Muscle layer of colon (tissue), 2 donors: Measurements from ENCODE around the gene RNF2.

Experiments
- H3K27ac ChIP-seq: one replicate; pipeline ENCODE4 v1.7.0; 2013; ENCODE audit warnings: low read depth, mild to moderate bottlenecking, low read length, moderate library complexity
- H3K27me3 ChIP-seq, 2 donors: one replicate each; pipeline ENCODE4 v1.7.0; 2013; ENCODE audit warnings: low read length in 2 of 2, mild to moderate bottlenecking in 2 of 2; ENCODE audit not compliant: insufficient read depth in 2 of 2, control insufficient read depth in 1 of 2
- H3K36me3 ChIP-seq: one replicate; pipeline ENCODE4 v1.7.0; 2013; ENCODE audit warnings: mild to moderate bottlenecking, low read length; ENCODE audit not compliant: insufficient read depth
- H3K4me1 ChIP-seq: one replicate; pipeline ENCODE4 v1.7.0; 2013; ENCODE audit warnings: mild to moderate bottlenecking, low read length; ENCODE audit not compliant: insufficient read depth
- H3K4me3 ChIP-seq, 2 donors: one replicate each; pipeline ENCODE4 v1.7.0; 2013; ENCODE audit warnings: low read length in 2 of 2, low read depth in 1 of 2, mild to moderate bottlenecking in 1 of 2, moderate library complexity in 1 of 2
- H3K9ac ChIP-seq: one replicate; pipeline ENCODE4 v1.7.0; 2013; ENCODE audit warnings: low read length
- H3K9me3 ChIP-seq: one replicate; pipeline ENCODE4 v1.7.0; 2013; ENCODE audit warnings: mild to moderate bottlenecking, low read length
- donor health status: abdominal sarcoma.
- donor health status: Adenocarcinoma of cecum.

The RNF2 gene

DNA sequence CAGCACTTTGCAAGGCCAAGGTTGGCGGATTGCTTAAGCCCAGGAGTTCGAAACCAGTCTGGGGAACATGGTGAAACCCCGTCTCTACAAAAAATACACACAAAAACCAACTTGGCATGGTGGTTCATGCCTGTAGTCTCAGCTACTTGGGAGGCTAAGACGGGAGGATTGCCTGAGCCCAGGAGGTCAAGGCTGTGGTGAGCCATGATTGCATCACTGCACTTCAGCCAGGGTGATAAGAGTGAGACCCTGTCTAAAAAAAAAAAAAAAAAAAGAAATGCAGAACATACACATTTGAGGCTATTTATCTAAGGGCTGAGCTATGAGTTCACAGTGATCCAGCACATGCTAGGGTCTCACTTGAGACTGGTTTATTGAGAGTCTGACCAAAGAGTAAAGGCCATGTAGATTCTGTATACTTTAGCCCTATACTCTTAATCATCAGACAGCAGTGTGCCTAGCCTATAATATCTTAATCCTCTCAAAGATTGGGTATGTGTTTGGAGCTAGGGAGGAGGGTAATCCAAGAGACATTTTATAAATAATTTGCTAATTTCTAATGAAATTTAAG is 23.9 kb downstream of the RNF2 start:
- no peaks in the 10 kb centered on the region for H3K36me3 ChIP-seq
- no peak overlapping the region for H3K4me3 ChIP-seq
- H3K27ac ChIP-seq = no peak overlapping the region
- no peaks in the 10 kb centered on the region for H3K4me1 ChIP-seq
- H3K27me3 ChIP-seq = no peaks in the 10 kb centered on the region
- H3K9me3 ChIP-seq = no peaks in the 10 kb centered on the region
- H3K9ac ChIP-seq = no peak overlapping the region

DNA sequence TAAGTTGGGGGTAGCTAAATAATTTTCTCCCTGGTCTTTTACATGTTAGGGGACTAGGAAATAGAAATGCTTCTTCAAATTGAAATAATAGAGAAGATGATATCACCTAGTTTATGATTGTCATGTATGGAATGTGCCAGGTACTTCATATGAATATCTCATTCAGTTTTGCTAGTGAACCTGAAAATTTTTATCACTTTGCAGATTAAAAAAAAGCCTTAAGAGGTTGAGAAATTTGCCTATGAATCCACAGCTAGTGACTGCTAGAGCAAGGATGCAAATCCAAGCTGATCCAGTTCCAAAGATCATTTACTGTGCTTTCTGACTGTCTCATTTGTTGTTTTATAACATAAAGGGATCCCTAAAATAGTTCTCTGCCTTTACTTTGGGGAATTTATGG is 24.7 kb downstream of the RNF2 start:
- Histone ChIP-seq H3K4me3 (no peak overlapping the region), H3K9ac (no peak overlapping the region), H3K9me3 (no peaks in the 10 kb centered on the region), H3K27me3 (no peaks in the 10 kb centered on the region), H3K4me1 (no peaks in the 10 kb centered on the region), H3K36me3 (no peaks in the 10 kb centered on the region), H3K27ac (no peak overlapping the region)

DNA sequence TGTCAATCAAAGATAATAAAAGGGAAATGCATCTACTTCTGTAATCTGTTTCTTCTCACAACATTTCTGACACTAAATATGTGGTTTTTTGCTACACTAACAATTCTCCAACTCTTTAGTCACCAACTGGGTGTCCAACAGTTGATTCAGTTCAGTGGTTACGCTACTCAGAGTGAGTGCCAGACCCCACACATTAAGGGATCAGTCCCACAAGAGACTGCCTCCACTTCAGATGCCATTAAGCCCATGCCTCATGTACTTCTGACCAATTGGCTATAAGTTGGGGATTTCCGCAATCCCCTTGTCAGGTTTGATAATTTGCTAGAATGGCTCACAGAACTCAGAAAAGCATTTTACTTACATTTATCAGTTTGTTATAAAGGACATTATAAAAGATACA is 28.4 kb downstream of the RNF2 start:
- no peaks in the 10 kb centered on the region for H3K9me3 ChIP-seq
- H3K27me3 ChIP-seq = no peaks in the 10 kb centered on the region
- H3K9ac ChIP-seq = no peak overlapping the region
- H3K36me3 ChIP-seq = no peaks in the 10 kb centered on the region
- no peak overlapping the region for H3K27ac ChIP-seq
- no peak overlapping the region for H3K4me3 ChIP-seq
- H3K4me1 ChIP-seq = no peaks in the 10 kb centered on the region

DNA sequence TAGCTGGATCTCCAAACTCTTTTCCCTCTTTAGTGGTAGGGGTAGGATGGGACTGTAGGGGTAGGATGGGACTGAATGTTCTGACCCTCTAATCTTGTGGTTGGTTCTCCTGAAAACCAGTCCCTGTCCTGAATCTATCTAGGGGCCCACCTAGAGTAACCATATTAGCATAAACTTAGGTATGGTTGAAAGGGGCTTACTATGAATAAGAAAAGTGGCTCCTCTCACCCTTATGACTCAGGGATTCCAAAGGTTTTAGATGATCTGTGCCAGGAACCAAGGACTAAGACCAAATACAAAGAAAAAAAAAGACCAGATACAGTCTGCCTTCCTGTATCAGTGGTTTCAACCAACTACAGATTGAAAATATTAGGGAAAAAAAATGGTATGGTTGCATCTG is 28.9 kb downstream of the RNF2 start:
- H3K27me3 ChIP-seq = no peaks in the 10 kb centered on the region
- H3K36me3 ChIP-seq = no peaks in the 10 kb centered on the region
- H3K9me3 ChIP-seq = no peaks in the 10 kb centered on the region
- H3K27ac ChIP-seq = no peak overlapping the region
- no peak overlapping the region for H3K4me3 ChIP-seq
- H3K9ac ChIP-seq = no peak overlapping the region
- H3K4me1 ChIP-seq = no peaks in the 10 kb centered on the region

DNA sequence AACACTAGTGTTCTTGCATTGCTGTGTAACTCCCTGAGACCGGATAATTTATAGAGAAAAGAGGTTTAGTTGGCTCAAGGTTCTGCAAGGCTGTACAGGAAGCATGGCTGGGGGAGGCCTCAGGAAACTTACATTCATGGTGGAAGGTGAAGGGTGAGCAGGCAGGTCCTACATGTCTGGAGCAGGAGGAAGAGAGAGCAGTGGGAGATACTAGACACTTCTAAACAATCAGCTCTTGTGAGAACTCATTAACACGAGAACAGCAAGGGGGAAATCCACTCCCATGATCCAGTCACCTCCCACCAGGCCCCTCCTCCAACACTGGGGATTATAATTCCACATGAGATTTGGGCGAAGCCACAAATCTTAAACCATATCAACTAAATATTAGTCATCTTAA is 30.1 kb downstream of the RNF2 start:
- Histone ChIP-seq H3K9me3 (no peaks in the 10 kb centered on the region), H3K4me3 (no peak overlapping the region), H3K36me3 (no peaks in the 10 kb centered on the region), H3K27ac (no peak overlapping the region), H3K4me1 (no peaks in the 10 kb centered on the region), H3K27me3 (no peaks in the 10 kb centered on the region), H3K9ac (no peak overlapping the region)

DNA sequence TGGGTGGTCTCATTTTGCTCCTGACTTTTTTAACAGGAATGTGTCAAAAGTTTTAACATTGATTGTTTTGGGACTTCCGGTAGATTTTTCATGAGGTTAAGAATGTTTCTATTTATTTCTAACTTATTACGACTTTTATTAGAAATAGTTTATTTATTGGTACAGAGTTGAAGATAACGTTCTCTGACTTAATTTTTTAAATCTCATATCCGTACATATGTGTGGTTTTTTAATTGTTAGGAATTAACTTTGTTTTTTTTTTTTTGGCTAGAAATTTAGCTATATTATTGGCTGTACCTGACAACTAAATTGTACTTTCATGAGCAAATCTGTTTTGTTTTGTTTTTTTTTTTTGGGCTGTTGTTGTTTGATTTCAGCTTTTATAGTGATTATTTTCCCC is 32.0 kb downstream of the RNF2 start:
- no peaks in the 10 kb centered on the region for H3K27me3 ChIP-seq
- H3K9ac ChIP-seq = no peak overlapping the region
- H3K36me3 ChIP-seq = no peaks in the 10 kb centered on the region
- no peaks in the 10 kb centered on the region for H3K9me3 ChIP-seq
- H3K4me3 ChIP-seq = no peak overlapping the region
- H3K4me1 ChIP-seq = no peaks in the 10 kb centered on the region
- no peak overlapping the region for H3K27ac ChIP-seq

DNA sequence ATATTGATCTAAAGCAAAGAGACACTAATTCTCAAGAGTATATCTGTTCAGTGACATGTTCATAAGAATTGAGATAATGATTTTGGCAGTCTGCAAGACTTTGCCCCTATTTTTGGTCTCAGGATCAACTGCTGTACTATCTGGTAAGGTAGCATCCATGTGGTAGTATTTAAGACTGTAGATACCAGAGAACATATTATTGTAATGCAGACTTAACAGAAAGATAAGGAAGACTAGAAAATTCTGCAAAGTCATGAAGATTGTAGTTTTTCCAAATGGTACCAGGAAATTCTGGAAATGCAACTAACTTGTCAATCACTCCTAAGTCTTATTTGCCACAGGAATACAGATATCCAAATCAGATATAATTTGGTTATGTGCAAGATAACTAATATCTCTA is 35.1 kb downstream of the RNF2 start:
- no peak overlapping the region for H3K27ac ChIP-seq
- no peak overlapping the region for H3K4me3 ChIP-seq
- no peaks in the 10 kb centered on the region for H3K27me3 ChIP-seq

DNA sequence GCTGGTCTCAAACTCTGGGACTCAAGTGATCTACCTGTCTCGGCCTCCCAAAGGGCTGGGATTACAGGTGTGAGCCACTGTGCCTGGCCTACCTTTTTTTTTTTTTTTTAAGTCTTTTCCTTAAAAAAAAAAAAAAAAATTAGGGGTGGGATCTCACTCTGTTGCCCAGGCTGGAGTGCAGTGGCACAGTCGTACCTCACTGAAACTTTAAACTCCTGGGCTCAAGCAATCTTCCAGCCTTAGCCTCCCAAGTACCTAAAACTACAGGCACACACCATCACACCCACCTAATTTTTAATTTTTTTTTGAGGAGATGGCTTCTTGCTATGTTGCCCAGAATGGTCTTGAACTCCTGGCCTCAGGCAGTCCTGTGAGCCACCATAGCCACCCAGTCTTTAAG is 38.5 kb downstream of the RNF2 start:
- Histone ChIP-seq H3K4me1 (no peaks in the 10 kb centered on the region), H3K36me3 (no peaks in the 10 kb centered on the region), H3K9ac (no peak overlapping the region), H3K4me3 (no peak overlapping the region), H3K27me3 (no peaks in the 10 kb centered on the region), H3K9me3 (no peaks in the 10 kb centered on the region), H3K27ac (no peak overlapping the region)

More for the DNA sequence above, 35.1 kb downstream of the RNF2 start:
- Histone ChIP-seq H3K9ac (no peak overlapping the region), H3K9me3 (no peaks in the 10 kb centered on the region), H3K4me1 (no peaks in the 10 kb centered on the region), H3K36me3 (no peaks in the 10 kb centered on the region)

DNA sequence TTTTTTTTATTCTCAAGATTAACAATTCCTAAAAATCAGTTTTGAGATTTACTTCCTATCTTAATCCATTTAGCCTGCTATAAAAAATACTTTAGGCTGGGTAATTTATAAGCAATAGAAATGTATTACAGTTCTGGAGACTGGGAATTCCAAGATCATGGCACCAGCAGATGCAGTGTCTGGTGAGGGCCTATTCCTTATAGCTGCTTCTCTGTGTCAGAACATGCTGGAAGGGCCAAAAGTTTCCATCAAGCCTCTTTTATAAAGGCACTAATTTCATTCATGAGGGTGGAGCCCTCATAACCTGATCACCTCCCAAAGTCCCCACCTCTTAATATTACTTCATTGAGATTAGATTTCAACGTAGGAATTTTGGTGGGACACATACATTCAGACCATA is 41.7 kb downstream of the RNF2 start:
- H3K9me3 ChIP-seq = no peaks in the 10 kb centered on the region
- H3K4me1 ChIP-seq = no peaks in the 10 kb centered on the region
- no peak overlapping the region for H3K4me3 ChIP-seq
- H3K27me3 ChIP-seq = no peaks in the 10 kb centered on the region
- H3K9ac ChIP-seq = no peak overlapping the region
- H3K27ac ChIP-seq = no peak overlapping the region
- H3K36me3 ChIP-seq = no peaks in the 10 kb centered on the region

DNA sequence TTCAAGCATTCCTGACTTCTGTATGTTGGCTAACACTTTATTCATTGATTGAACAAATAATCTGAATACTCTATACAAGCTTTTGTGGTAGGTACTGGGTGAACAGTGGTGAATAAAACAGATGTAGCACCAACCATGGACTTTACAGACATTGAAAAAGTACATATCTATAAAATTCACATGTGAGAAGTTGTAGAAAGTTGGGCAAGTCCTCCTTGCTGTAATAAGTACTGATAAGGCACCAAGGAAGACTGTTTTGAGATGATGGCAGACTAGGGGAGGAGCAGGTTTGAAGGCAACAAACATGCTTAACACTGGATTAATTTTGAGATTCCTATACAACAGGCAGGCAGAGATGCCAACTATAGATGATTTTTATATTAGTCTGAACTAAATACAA is 42.4 kb downstream of the RNF2 start:
- Histone ChIP-seq H3K36me3 (no peaks in the 10 kb centered on the region), H3K27me3 (no peaks in the 10 kb centered on the region), H3K4me1 (no peaks in the 10 kb centered on the region), H3K9me3 (no peaks in the 10 kb centered on the region), H3K9ac (no peak overlapping the region), H3K4me3 (no peak overlapping the region), H3K27ac (no peak overlapping the region)

DNA sequence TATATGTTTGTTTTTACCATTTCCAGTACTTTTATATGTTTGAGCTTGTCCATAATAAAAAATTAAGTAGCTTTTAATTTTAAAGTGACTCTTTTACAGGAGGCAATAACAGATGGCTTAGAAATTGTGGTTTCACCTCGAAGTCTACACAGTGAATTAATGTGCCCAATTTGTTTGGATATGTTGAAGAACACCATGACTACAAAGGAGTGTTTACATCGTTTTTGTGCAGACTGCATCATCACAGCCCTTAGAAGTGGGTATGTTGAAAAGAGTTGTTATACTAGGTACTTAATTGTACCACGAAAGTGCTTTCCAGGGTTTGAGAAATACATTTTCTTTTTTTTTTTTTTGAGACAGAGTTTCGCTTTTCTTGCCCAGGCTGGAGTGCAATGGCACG is 46.1 kb downstream of the RNF2 start:
- Histone ChIP-seq H3K27ac (no peak overlapping the region), H3K4me3 (no peak overlapping the region), H3K36me3 (peaks cover 6% of the 10 kb centered on the region), H3K9me3 (no peaks in the 10 kb centered on the region), H3K27me3 (no peaks in the 10 kb centered on the region), H3K4me1 (no peaks in the 10 kb centered on the region), H3K9ac (no peak overlapping the region)

DNA sequence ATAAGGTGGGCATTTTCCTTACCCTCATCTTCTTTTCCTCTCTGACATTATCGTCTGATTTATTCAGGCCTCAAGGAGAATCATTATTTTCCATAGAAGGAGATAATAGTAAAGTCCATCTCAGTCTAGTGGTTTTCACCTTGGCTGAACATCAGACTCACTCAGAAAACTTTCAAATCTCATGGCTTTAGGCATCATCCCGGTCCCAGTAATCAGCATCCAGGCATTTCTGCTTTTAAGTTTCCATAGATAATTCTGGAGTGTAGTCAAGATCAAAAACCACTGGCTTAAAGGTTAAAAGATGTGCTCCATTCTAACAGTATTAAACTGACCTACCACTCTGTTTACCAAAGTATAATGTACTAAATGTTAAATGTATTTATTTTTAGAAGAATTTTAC is 49.4 kb downstream of the RNF2 start:
- no peak overlapping the region for H3K4me3 ChIP-seq
- no peak overlapping the region for H3K27ac ChIP-seq
- H3K4me1 ChIP-seq = no peaks in the 10 kb centered on the region
- no peaks in the 10 kb centered on the region for H3K27me3 ChIP-seq
- H3K36me3 ChIP-seq = peaks cover 10% of the 10 kb centered on the region
- no peaks in the 10 kb centered on the region for H3K9me3 ChIP-seq
- no peak overlapping the region for H3K9ac ChIP-seq
